HG02840 (cell line): ENCODE results near the gene ALPG.

ENCODE experiments used
- ATAC-seq: cut with Tn5 transposase; IDR thresholded peaks from one replicate; pipeline ENCODE4 v1.9.1; 2021; ENCODE audit warnings: mild to moderate bottlenecking, moderate library complexity, moderate number of reproducible peaks; ENCODE audit not compliant: unreplicated experiment, low FRiP score

ALPG gene

GRCh38 chr2:232454630-232455029, 48.0 kb downstream of the ALPG start:
- no peak for ATAC-seq

GRCh38 chr2:232455426-232456255, 49.0 kb downstream of the ALPG start, which contains the start of gene ALPI:
ALPI (plus strand) TSS chr2:232456153; CDS start chr2:232456200, 47 bp downstream.
- no peak for ATAC-seq

- no peak for ATAC-seq
These were observed 49.9 kb downstream of the ALPG start for GRCh38 chr2:232456296-232457120.

- ATAC-seq: no peak
These were observed 50.7 kb downstream of the ALPG start for GRCh38 chr2:232457121-232458011.

GRCh38 chr2:232458051-232458660, 51.5 kb downstream of the ALPG start:
- no peak for ATAC-seq

- ATAC-seq: no peak
These were observed 52.2 kb downstream of the ALPG start for GRCh38 chr2:232458661-232459418.

GRCh38 chr2:232459419-232460035, 52.9 kb downstream of the ALPG start:
- ATAC-seq: no peak

- no peak for ATAC-seq
These were observed 53.5 kb downstream of the ALPG start for GRCh38 chr2:232460171-232460570.
